A549 (cell line): ENCODE measurements around the gene FAM149B1. TPM values are rescaled to one million over a fixed set of nuclear protein-coding genes. Genes with fewer than 3 reads are reported as not detected.

Experiments used
- ATAC-seq, 2 experiments: fragments of 200-7000 bp in 1 of 2; fragments of >200 bp in 1 of 2; cut with Nextera tagmentation in 1 of 2; cut with Tn5 transposase in 1 of 2; 3 replicates each; pipeline versions ENCODE4 v1.8.0 to v1.9.1; 2018 to 2020; ENCODE audit warnings: mild to moderate bottlenecking in 1 of 2, moderate library complexity in 1 of 2
- CTCF ChIA-PET: fragments of 300-600 bp; sonication (Branson Sonifier 250); formaldehyde crosslinking; extraction: SDS; loops from one replicate; lab custom pipeline; 2021; ENCODE audit warnings: antibody characterized with exemption, inconsistent platforms; lab: Yijun Ruan, JAX
- POLR2A ChIA-PET: fragments of 350-600 bp; formaldehyde crosslinking; extraction: SDS; loops from one replicate; lab custom pipeline; 2021; ENCODE audit warnings: antibody characterized with exemption, inconsistent platforms; lab: Yijun Ruan, JAX
- DNase-seq, 2 experiments: peaks; one replicate each; pipeline versions ENCODE4 v3.0.0 to v3.0.0-alpha.2; 2011 to 2016; ENCODE audit warnings: low read depth in 1 of 2, low spot score in 1 of 2
- FAIRE-seq: peaks from 2 replicates; lab custom pipeline; 2011; peaks lifted over from hg19 to GRCh38; lab: Jason Lieb, UNC
- H3K27ac ChIP-seq, 2 experiments: fragments of >200 bp; sonication (Bioruptor Twin); formaldehyde crosslinking; 3 replicates each; pipeline ENCODE4 v1.5.1; 2016 to 2017
- H3K4me1 ChIP-seq: fragments of >200 bp; sonication (Bioruptor Twin); formaldehyde crosslinking; 3 replicates; pipeline ENCODE4 v1.6.1; 2016
- H3K4me2 ChIP-seq: fragments of >200 bp; sonication (Bioruptor Twin); formaldehyde crosslinking; 3 replicates; pipeline ENCODE4 v1.6.1; 2016
- H3K4me3 ChIP-seq: fragments of >200 bp; sonication (Bioruptor Twin); formaldehyde crosslinking; 3 replicates; pipeline ENCODE4 v1.5.1; 2016
- H3K9me3 ChIP-seq: fragments of >200 bp; sonication (Bioruptor Twin); formaldehyde crosslinking; 3 replicates; pipeline ENCODE4 v1.6.1; 2016
- BCL3 ChIP-seq: fragments of >200 bp; sonication (Bioruptor Twin); formaldehyde crosslinking; IDR thresholded peaks from 3 replicates; pipeline ENCODE4 v1.6.1; 2016
- CEBPB ChIP-seq, 2 experiments: fragments of >200 bp in 1 of 2; sonication (Bioruptor Twin) in 1 of 2; formaldehyde crosslinking in 1 of 2; IDR thresholded peaks; 2 replicates each; pipeline ENCODE4 v1.6.1; 2012 to 2016
- CTCF ChIP-seq: fragments of >200 bp; sonication (Bioruptor Twin); formaldehyde crosslinking; IDR thresholded peaks from 3 replicates; pipeline ENCODE4 v1.5.1; 2016
- ELK1 ChIP-seq: fragments of 150-350 bp; IDR thresholded peaks from 2 replicates; pipeline ENCODE4 v1.6.1; 2014; ENCODE audit warnings: low read depth, mild to moderate bottlenecking, low read length
- ESRRA ChIP-seq: fragments of 150-350 bp; IDR thresholded peaks from 2 replicates; pipeline ENCODE4 v1.6.1; 2014; ENCODE audit warnings: mild to moderate bottlenecking, low read length, borderline replicate concordance
- FOSB ChIP-seq: fragments of 250-450 bp; sonication (Bioruptor Pico); IDR thresholded peaks from 2 replicates; pipeline ENCODE4 v1.5.0; 2020; ENCODE audit warnings: mild to moderate bottlenecking, moderate library complexity
- HES2 ChIP-seq: fragments of >200 bp; sonication (Bioruptor Twin); formaldehyde crosslinking; IDR thresholded peaks from 2 replicates; pipeline ENCODE4 v1.6.1; 2016
- HMGXB4 ChIP-seq: fragments of 250-450 bp; sonication (Bioruptor Pico); IDR thresholded peaks from 2 replicates; pipeline ENCODE4 v1.5.0; 2021; ENCODE audit warnings: mild to moderate bottlenecking, moderate library complexity, borderline replicate concordance
- HOXB13 ChIP-seq: fragments of 250-450 bp; sonication (Bioruptor Pico); IDR thresholded peaks from 2 replicates; pipeline ENCODE4 v1.5.0; 2020; ENCODE audit warnings: low read depth, mild to moderate bottlenecking, moderate library complexity
- HOXB5 ChIP-seq: fragments of 250-450 bp; sonication (Bioruptor Pico); IDR thresholded peaks from 2 replicates; pipeline ENCODE4 v1.5.0; 2020; ENCODE audit warnings: mild to moderate bottlenecking, moderate library complexity
- JUNB ChIP-seq: fragments of >200 bp; sonication (Bioruptor Twin); formaldehyde crosslinking; IDR thresholded peaks from 2 replicates; pipeline ENCODE4 v1.6.1; 2016
- KDM5A ChIP-seq: fragments of 200-600 bp; sonication (generic); IDR thresholded peaks from 2 replicates; pipeline ENCODE4 v1.6.1; 2016; ENCODE audit warnings: antibody characterized with exemption, mild to moderate bottlenecking
- MYC ChIP-seq: IDR thresholded peaks from 2 replicates; pipeline ENCODE4 v1.6.1; 2012; ENCODE audit warnings: mild to moderate bottlenecking, inconsistent platforms, low read length, improper control_type of control experiment, borderline replicate concordance
- NFE2L2 ChIP-seq: fragments of 150-350 bp; conservative IDR thresholded peaks from 2 replicates; pipeline ENCODE4 v1.6.1; 2014; ENCODE audit warnings: low read length
- PBX3 ChIP-seq: IDR thresholded peaks from 2 replicates; pipeline ENCODE4 v1.6.1; 2012
- RAD21 ChIP-seq, 2 experiments: fragments of >200 bp in 1 of 2; sonication (Bioruptor Twin) in 1 of 2; formaldehyde crosslinking in 1 of 2; IDR thresholded peaks in 1 of 2; conservative IDR thresholded peaks in 1 of 2; 2 replicates in 1 of 2; 3 replicates in 1 of 2; pipeline ENCODE4 v1.6.1; 2012 to 2018; ENCODE audit warnings: inconsistent platforms in 1 of 2
- RCOR1 ChIP-seq: fragments of 150-350 bp; IDR thresholded peaks from 2 replicates; pipeline ENCODE4 v1.6.1; 2014; ENCODE audit warnings: antibody characterized with exemption, low read length, low read depth
- REST ChIP-seq: fragments of 200-600 bp; sonication (generic); IDR thresholded peaks from 2 replicates; pipeline ENCODE4 v1.6.1; 2016; ENCODE audit warnings: antibody characterized with exemption, mild to moderate bottlenecking, moderate library complexity
- RFX5 ChIP-seq: fragments of 450-650 bp; IDR thresholded peaks from 2 replicates; pipeline ENCODE4 v1.7.1; 2014; ENCODE audit warnings: antibody characterized with exemption, mild to moderate bottlenecking, moderate library complexity
- RNF2 ChIP-seq: fragments of 200-600 bp; sonication (generic); IDR thresholded peaks from 2 replicates; pipeline ENCODE4 v1.6.1; 2016; ENCODE audit warnings: low read depth, mild to moderate bottlenecking, antibody characterized with exemption, moderate library complexity, borderline replicate concordance
- WGBS: methylation state at CpG from one replicate; pipeline ENCODE4 v1.1.6; 2017; ENCODE audit errors: missing lambda C conversion rate; 5-methylcytosine and 5-hydroxymethylcytosine counted together
- polyA plus RNA-seq, 4 experiments: library from polyadenylated mRNA; depleted of rRNA in 3 of 4; stranded (reverse); fragments of >200 nt; fragmentation: RNase III in 1 of 4; extraction: RNeasy Plus Mini Kit Qiagen cat#74134 plus additional on column Dnase treatment in 1 of 4; gene quantifications; 2 replicates in 3 of 4; 3 replicates in 1 of 4; pipeline ENCODE4 v1.2.3, GENCODE V29; 2011 to 2017

The FAM149B1 gene
- polyA plus RNA-seq, 2 of the 4 experiments (the other 2 are of a cell fraction): 6.9 to 26.7 TPM

GRCh38 chr10:73174148-73174925, 6.4 kb downstream of the FAM149B1 start:
- no peaks in the 10 kb centered on the region for H3K9me3 ChIP-seq
- no peak for DNase-seq
- no peak overlapping the region for H3K4me3 ChIP-seq
- no peak overlapping the region for H3K27ac ChIP-seq
- ChIA-PET POLR2A (no interaction called here), CTCF (interaction anchor here (1.2 to 1.6 kb wide), 2 partner anchors 10 to 49 kb away, joined by 3 read pairs; no protein-coding TSS in a partner anchor)
- no peak for FAIRE-seq
- 85% methylated on average over 1 of the region's 1 CpG for WGBS
- H3K4me2 ChIP-seq: no peak overlapping the region
- TF ChIP-seq NFE2L2 (no peak), HOXB5 (CRISPR knock-in tag) (no peak), RCOR1 (no peak), MYC (no peak), RNF2 (no peak), ESRRA (no peak), FOSB (CRISPR knock-in tag) (no peak), HES2 (no peak), RFX5 (no peak), PBX3 (no peak), BCL3 (no peak), HMGXB4 (CRISPR knock-in tag) (no peak), REST (no peak), JUNB (no peak), CEBPB (IDR thresholded peaks at IDR 0.05) (no peak), CTCF (no peak), RAD21 (conservative IDR thresholded peaks at IDR 0.05 in 1 of 2, IDR thresholded peaks at IDR 0.05 in 1 of 2) (no peak), KDM5A (no peak), HOXB13 (CRISPR knock-in tag) (no peak), ELK1 (no peak)
- TF ChIP-seq, all 56 proteins: peak for 0
- no peak for ATAC-seq
- H3K4me1 ChIP-seq: 0 out of 3 replicates have a peak, but pooled peaks cover 3% of the 10 kb centered on the region
